HG03039 (cell line): Measurements from ENCODE around the gene RDH14.

ENCODE experiments used
- ATAC-seq: cut with Tn5 transposase; IDR thresholded peaks from one replicate; pipeline ENCODE4 v1.9.1; 2021; ENCODE audit warnings: mild to moderate bottlenecking, moderate library complexity; ENCODE audit not compliant: unreplicated experiment

Gene RDH14

DNA sequence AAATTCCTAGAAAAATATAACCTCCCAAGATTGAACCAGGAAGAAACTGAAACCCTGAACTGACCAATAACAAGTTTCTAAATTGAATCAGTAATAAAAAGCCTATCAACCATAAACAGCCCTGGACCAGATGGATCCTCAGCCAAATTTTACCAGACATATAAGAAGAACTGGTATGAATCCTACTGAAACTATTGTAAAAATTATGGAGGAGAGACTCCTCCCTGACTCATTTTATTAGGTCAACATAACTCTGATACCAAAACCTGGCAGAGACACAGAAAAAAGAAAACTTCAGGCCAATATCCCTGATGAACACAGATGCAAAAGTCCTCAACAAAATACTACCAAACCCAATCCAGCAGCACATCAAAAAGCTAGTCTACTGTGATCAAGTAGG lies 17.6 kb upstream of the RDH14 start:
- no peak for ATAC-seq

DNA sequence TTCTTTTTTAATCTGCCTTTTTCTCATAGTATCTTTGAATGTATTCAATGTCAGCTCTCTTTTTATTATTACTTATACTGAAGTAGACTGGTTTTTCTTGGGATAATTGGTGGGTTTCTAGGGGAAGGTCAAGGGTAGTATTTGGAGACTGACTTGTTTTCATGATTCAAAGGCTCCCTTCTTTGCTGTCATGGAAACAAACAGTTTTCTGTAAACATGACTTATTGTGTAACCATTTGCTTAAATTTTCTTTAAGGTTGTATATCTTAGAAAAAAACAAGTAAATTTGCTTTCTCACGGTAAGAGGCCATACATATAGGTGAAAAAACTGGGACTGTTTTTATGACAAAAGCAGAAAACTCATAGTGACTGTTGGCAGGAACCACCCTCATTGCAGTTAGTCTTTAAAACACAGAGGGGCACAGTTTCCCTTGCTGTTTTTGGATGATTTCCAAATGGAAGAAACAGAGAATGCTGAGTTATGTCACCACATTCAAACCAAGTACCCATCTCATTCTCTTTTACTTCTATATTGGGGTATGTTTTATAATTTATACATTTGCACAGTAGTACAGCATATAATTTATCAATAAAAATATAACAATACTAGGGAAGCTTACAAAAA lies 5.8 kb upstream of the RDH14 start:
- ATAC-seq, result no peak

DNA sequence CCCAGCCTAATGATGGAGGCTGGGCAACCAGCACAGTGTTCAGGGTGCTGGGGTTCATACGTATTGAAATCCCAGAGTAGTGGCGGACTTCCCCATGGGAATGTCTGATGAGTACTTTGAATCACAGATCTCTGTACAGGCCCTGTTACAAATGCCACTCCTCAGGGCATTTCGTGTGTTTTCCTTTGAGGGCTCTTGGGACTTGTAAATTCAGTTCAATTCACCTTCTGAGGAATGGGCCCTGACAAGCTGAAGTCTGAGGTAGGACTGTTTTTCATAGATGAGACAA lies 288 bp upstream of the RDH14 start:
- no peak for ATAC-seq

DNA sequence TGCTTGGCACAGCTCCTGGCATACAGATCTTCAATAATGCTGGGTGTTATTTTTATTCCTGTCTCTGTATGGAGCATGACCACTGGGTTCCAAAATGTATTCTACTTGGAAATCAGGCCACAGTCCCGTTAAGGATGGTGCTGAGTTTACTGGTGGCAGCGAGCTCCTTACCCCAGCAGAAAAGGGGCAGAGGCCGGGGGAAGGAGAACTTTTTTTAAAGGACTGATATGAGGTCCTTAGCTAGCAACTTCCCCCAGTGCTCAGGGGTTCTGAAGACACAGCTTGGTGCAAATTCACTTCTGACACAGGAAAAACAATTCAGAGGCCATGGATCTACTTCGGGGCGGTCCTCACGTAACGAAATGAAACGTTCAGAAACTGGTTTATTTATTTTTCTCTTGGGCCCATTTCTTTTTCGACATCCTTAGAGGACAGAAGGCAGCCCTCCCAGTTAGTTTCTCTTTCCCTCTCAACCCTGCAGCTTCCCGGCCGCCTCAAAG lies 872 bp downstream of the RDH14 start:
- no peak for ATAC-seq

DNA sequence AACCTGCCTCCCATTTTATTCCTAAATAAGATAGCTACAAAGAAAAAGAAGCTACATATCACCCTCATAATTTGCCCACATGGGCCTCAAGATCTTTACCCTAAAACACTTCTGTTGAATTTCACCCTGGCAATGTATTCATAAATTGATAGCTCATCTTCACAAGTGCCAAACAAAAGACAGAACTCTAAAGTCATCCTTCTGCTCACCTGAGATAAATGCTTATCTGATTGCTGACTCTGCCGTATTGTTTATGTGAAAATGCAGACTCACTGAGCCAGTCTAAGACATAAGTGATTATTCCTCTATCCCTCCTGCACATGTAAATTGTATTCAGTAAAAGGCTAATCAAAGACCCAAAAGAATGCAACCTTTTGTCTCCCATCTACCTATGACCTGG lies 2.0 kb downstream of the RDH14 start:
- ATAC-seq, result no peak

DNA sequence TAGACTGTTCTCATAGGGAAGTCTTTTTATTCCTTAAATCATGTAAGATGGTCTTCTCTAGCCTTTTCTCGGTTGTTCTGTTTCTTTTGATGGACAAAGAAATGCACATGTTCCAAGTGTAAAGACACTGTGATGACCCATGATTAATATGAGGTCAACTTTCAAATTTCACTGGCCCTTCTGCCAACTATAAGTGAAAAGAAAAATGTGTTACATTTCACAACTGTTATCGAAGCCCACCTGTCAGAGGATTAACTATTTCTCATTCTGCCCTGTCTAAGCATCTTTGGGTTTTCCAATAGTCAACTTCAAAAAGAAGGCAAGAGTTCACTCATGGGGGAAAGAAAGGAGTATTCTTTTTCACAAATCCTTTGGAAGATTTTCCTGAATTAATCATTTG lies 3.3 kb downstream of the RDH14 start:
- ATAC-seq, result no peak

DNA sequence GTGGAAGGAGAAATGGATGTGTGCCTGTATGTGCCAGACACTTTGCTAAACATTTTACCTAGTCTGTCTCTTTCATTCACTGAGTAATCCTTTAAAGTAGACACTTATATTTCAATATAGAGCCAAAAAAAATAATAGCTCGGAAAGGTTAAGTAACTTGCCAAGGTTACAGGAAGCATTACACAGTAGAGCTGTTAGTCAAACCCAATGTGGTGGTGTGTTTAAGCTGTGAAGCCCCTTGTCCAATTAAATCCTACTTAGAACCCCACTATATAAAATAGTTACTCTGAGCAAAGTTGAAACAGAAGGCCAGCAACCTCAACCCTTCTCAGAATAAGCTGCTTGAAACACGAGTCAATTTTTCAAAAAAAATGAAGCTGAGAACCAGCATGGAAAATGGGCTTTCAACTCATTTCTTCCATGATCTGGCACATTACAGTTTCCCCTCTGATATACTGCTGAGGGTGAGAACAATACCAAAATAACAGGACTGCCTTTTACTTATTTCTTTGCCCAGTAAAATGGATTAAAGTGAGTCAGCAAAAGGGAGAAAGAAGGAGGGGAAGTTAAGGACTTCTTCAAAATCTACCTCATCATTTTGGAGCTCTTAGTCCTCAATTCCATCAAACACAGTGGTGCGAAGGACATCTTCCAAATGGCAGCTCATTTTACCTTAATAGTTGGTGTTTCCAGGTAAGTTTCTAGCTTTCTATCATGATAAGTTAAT lies 7.9 kb downstream of the RDH14 start:
- no peak for ATAC-seq

DNA sequence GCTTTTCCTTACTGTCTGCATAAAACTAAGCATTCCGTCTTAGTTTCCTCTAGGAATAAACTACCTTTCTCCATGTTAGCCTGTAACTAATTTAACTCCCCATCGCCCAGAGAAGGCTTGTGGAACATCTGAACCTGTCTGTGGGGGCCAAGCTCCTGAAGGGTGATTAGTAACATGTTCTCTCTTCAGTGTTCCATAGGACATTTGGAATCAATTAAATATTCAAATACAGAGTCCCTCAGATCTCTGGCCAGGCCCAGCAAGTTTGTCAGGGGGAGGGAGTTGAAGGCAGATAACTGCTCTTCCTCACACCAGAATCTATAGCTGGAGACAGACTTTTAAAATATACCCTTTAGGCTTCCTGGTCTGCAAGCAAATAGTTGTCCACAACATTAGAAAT lies 8.8 kb downstream of the RDH14 start:
- ATAC-seq, result no peak

DNA sequence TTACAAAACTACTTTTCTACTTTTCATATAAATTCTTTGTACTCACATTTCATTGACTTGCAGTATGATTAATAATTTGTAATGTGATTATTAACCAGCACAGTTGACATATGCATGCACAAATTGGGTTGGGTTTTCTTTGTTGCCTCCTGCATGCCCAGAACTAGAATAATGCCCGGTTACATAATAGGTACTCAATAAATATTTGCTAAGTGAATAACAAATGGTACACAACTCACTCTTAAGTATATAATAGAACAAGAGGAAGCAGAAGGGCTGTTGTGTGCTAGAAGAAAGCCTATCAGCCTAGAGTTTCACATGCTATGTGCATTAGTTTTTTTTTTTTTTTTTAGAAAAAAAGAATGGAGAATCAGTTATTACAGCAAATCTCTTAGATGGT lies 9.3 kb downstream of the RDH14 start:
- no peak for ATAC-seq

DNA sequence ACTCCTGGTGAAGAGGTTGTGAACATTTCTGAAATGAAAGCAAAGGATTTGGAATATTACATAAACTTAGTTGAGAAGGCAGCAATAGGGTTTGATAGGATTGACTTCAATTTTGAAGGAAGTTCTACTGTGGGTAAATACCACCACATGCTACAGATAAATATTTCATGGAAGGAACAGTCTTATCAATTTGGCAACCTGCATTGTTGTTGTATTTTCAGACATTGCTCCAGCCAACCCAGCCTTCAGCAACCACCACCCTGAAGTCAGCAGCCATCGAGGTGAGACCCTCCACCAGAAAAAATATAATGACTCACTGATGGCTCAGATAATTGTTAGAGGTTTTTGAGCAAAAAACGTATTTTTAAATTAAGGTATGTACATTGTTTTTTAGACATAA lies 10.0 kb downstream of the RDH14 start:
- no peak for ATAC-seq

DNA sequence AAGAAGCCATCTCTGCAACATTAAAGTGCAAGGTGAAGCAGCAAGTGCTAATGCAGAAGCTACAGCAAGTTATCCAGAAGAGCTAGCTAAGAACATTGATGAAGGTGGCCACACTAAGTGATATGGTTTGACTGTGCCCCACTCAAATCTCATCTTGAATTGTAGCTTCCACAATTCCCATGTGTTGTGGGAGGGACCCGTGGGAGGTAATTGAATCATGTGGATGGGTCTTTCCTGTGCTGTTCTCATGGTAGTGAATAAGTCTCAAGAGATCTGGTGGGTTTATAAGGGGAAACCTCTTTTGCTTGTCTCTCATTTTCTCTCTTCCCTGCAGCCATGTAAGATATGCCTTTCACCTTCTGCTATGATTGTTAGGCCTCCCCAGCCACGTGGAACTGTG lies 11.4 kb downstream of the RDH14 start:
- ATAC-seq, result no peak

DNA sequence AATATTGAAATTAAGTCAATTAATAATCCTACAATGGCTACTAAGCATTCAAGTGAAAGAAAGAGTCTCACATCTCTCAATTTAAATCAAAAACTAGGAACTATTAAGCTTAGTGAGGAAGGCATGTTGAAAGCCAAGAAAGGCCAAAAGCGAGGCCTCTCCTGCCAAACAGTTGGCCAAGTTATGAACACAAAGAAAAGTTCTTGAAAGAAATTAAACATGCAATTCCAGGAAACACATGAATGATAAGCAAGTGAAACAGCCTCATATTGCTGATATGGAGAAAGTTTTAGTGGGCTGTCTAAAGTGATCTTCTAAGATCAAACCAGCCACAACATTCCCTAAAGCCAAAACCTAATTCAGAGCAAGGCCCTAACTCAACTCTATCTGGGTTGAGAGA lies 11.8 kb downstream of the RDH14 start:
- ATAC-seq, result no peak

DNA sequence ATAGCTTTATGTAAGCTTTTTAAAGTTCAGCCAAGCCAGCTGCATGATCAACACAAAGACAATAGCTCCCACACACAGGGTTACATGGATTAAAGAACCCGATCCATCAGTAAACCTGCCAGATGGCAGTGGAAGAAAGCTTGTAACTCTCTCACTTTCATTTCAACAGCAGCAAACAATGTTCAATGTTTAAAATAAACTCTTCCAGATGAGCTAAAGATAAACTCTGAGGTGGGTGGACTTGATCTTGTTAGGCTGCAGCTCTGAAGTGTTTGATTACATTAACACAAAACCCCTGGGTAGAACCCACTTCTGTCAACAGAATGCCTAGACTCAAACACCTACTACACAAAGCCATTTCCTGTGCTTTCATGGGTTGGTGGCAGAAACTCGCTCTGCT lies 13.9 kb downstream of the RDH14 start:
- no peak for ATAC-seq

DNA sequence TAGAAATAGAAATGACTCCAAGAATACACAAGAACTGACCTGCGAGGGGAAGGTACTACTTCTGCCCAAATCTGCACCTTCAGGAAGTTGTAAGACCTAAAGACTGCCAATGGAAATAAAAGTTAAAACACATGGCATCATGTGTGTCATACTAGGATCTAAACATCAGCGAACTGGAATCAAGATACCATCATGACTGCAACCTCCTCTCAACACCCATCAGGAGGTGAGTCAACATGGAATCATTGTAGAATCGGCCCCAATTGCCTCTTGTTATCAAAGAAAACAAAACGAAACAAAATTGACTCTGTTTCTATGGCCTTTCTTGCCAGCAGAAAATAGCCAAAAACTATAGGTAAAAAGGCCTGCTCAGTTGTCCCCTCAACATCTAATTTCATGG lies 15.1 kb downstream of the RDH14 start:
- no peak for ATAC-seq

DNA sequence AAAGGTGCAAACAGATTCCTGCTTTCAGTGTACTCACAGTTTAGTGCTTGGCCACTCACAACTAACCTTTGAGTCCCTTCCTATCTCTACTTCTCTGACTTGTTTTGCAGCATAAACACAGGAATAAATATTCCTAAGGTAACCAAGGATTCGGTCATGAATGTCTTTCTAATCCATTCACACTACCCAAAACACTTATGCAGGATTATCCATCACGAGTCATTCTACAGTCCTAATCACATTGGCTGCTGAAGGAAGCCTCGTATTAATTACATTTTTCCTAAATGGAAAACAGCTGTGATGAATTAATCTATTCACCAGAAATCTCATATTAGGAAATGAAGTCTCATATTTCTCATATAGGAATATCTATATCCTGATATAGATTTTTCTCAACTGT lies 16.3 kb downstream of the RDH14 start:
- no peak for ATAC-seq

DNA sequence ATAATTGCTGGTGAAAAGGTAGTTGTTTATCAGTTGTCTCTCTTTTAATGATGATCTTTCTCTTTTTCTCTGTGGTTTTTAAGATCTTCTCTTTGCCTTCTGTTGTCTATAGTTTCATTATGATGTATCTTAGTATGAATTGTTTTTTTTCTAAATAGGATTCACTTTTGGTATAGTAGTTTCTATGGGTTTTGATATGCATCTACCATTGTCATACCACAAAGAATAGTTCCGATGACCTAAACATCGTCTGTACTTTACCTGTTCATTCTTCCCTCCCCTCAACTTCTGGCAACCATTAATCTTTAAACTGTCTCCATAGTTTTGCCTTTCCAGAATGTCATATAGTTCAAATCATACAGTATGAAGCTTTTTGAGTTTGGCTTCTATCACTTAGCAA lies 19.6 kb downstream of the RDH14 start:
- ATAC-seq, result no peak

DNA sequence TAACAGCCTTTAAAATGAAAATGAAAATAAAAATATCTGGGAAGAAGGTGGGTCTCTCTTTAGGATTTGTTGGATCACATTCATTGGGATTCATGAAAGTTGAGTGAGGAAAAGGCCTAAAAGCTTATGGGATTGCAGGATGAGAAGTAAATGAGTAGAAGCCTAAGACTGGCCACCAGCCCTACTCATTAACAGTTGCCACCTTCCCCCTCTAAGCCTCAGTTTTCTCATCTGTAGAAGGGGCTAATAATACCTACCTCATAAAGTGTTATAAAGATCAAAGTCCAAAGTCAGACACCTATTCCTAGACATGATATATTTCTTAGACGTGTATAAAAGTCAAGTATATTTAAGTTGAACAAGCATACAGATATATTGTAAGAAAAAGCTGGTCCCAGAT lies 23.8 kb downstream of the RDH14 start:
- ATAC-seq, result no peak

DNA sequence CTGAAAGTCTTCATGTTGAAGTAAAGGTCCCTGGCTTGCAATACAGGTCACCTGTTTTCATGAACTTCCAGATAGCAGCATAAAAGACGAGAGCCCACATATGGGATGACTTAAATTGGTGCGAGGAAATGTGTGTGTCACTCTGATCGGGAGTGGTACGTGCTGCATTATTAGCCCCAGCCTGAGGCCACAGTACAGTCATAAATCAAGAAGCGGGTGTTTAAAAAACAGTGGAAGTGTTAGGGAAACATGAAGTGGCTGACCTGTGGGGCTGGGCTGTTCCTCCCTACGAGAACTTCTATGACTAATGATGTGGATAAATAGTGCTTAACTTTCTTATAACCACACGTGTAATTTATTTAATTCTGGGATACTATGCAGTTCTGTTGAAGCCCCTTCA lies 24.4 kb downstream of the RDH14 start:
- no peak for ATAC-seq

DNA sequence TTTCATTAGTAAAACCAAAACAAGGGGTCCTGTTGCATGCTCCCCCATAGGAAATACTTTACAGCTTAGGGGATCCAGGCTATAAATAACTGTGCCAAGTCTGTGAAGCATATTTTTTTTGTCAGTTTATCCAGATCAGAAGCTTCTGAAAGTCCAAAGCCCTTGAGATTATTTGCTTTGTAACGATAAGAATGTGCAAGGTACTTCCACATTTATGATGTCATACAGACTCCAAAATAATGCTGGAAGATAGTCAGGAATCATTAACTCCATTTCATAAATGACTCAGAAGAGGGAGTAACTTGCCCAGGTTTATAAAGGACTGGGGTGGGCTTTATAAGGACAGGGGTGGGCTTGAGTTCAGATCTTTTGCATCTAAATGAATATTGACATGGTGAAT lies 29.3 kb downstream of the RDH14 start:
- ATAC-seq, result no peak

DNA sequence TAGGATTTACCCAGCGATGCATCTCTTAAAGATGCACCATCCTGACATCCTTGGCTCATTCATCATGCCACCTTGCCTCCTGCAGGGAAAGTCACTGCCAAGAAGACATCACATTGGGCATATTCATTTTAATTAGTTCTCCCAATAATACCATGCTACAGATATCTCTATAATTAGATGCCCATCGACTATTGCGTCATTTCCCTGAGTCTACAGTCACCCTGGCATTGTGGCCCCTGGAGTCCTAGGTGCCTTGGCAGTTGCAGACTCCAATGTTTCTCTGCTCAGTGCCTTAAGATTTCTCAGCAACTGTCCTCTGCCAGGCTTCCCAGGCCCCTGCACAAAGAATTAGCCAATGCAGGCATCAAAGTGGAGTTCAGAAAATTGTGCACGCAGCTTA lies 32.6 kb downstream of the RDH14 start:
- ATAC-seq, result no peak

DNA sequence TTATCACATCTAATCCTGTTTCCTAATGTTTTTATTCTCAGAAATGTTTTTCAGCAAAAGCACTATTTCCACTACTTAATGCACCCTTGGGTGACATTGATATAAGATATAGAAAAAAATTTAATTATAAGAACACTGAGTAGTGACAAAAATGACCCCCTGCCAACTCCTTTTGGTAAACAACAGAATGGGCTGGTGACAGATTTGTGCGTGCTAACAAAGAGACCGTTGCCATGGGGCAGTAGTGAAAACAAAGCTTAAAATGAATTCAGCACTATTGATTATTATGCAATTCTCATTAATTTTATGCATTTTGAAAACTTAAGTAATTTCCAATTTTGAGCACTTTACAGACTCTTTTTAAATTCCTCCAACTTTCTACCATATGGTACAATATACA lies 33.1 kb downstream of the RDH14 start:
- ATAC-seq, result no peak

DNA sequence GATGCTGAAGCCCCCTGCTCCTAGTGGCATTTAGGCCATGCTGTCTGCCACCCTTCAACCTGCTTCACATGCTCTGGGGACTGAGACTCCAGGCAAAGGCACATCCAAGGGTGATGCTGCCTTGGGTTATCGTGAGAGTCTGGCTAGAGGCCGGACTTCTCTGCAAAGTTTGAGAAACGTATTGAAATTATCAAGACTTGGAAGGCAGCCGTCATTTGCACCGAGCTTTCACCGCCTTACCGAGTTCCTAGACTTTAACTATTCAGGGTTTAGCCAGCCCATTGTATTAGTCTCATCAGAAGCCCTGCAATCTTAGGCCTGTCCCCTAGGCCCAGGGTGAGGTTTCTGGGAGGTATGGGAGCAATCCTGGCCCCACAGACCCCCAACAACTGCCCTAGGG lies 34.0 kb downstream of the RDH14 start:
- no peak for ATAC-seq

DNA sequence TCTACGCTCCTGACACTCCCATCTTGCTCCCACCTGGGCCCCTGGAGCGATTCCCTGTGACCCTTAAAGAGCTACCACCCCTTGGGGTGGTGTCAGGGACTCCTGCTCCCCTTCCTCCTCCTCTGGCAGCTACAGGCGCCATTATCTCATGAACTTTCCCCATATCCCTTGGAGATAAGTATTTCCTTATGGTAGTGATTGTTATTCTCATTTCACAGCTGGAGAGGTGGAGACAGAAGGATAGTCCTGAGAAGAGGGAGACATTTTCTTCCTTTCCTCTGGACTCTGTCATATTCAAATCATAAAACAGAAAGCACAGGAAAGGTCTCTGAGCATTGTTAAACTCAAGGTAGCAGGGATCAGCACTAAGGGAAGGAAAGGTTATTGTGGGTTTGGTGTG lies 34.6 kb downstream of the RDH14 start:
- ATAC-seq, result no peak
